ENCODE data around the gene HOXA6.

DNA sequence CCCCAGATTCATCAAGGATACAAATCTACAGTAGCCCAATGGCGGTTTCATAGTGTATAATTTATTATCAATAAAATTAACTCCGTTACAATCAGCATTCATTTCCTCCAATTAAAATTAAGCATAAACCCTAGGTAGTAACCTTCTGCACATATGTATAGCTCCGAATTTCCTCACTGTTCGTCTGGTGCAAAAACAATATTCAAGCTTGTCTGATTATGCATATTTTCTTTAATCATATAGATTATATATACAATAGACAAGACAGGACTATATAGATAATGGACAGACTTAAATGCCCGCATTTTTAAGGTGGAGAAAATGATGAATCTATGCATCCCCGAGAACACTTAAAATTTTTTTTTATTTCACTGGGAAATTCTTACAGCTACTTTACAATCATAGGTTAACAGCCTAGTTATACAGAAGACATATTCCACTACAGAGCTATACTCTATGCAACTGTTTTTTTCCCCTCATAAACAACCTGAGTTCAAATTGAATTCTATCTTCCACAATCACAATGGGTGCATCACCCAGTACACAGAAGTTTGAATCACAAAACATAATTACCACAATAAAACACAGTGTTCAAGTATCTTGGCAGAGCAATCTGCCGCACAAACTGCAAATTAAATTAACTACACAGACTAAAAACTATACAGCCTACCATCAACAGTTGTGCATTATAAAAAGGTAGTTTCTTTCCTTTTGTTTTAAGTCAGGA, 15.2 kb upstream of the HOXA6 start:
- TF ChIP-seq POLR2A (IDR thresholded peaks at IDR 0.05; ENCODE audit: low read length) (no peak), CHD2 (IDR thresholded peaks at IDR 0.05; ENCODE audit: low read length, partially characterized antibody) (no peak), FOSL2 (IDR thresholded peaks at IDR 0.05) (no peak), FOSL2 (CRISPR knock-in tag; IDR thresholded peaks at IDR 0.05) (no peak), MAZ (IDR thresholded peaks at IDR 0.05; ENCODE audit: borderline replicate concordance, low read depth, low read length) (no peak), SREBF2 (IDR thresholded peaks at IDR 0.05) (no peak), EP300 (IDR thresholded peaks at IDR 0.05) (no peak), CEBPB (IDR thresholded peaks at IDR 0.05) (no peak), RFX5 (IDR thresholded peaks at IDR 0.05) (no peak), RCOR1 (IDR thresholded peaks at IDR 0.05; ENCODE audit: low read depth, low read length) (no peak)
- TF ChIP-seq, protein P1, sequence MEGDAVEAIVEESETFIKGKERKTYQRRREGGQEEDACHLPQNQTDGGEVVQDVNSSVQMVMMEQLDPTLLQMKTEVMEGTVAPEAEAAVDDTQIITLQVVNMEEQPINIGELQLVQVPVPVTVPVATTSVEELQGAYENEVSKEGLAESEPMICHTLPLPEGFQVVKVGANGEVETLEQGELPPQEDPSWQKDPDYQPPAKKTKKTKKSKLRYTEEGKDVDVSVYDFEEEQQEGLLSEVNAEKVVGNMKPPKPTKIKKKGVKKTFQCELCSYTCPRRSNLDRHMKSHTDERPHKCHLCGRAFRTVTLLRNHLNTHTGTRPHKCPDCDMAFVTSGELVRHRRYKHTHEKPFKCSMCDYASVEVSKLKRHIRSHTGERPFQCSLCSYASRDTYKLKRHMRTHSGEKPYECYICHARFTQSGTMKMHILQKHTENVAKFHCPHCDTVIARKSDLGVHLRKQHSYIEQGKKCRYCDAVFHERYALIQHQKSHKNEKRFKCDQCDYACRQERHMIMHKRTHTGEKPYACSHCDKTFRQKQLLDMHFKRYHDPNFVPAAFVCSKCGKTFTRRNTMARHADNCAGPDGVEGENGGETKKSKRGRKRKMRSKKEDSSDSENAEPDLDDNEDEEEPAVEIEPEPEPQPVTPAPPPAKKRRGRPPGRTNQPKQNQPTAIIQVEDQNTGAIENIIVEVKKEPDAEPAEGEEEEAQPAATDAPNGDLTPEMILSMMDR (IDR thresholded peaks at IDR 0.05): no peak
- TF ChIP-seq, protein P2, sequence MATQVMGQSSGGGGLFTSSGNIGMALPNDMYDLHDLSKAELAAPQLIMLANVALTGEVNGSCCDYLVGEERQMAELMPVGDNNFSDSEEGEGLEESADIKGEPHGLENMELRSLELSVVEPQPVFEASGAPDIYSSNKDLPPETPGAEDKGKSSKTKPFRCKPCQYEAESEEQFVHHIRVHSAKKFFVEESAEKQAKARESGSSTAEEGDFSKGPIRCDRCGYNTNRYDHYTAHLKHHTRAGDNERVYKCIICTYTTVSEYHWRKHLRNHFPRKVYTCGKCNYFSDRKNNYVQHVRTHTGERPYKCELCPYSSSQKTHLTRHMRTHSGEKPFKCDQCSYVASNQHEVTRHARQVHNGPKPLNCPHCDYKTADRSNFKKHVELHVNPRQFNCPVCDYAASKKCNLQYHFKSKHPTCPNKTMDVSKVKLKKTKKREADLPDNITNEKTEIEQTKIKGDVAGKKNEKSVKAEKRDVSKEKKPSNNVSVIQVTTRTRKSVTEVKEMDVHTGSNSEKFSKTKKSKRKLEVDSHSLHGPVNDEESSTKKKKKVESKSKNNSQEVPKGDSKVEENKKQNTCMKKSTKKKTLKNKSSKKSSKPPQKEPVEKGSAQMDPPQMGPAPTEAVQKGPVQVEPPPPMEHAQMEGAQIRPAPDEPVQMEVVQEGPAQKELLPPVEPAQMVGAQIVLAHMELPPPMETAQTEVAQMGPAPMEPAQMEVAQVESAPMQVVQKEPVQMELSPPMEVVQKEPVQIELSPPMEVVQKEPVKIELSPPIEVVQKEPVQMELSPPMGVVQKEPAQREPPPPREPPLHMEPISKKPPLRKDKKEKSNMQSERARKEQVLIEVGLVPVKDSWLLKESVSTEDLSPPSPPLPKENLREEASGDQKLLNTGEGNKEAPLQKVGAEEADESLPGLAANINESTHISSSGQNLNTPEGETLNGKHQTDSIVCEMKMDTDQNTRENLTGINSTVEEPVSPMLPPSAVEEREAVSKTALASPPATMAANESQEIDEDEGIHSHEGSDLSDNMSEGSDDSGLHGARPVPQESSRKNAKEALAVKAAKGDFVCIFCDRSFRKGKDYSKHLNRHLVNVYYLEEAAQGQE (IDR thresholded peaks at IDR 0.05): no peak
